ENCODE measurements around the gene SSBP2.

SSBP2 gene

DNA sequence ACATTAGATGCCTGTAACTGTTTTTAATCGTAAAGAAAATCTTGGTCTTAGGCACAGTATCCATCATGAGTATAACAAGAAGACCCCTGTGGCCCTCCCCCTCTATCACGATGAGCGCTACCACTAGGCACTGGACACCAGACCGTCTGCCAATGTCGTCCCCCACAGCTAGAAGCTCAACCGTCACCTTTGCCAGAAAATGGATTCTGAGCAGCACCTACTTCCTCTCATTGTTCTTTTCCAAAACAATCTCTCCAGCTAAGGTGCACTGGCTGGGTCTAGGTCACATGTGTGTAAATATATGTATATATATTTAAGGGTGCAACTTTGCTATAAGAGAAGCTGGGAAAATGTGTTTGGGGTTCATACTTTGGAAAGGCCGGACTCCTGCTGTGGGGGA lies 15.7 kb upstream of the SSBP2 start:
- DNase-seq: no peak

DNA sequence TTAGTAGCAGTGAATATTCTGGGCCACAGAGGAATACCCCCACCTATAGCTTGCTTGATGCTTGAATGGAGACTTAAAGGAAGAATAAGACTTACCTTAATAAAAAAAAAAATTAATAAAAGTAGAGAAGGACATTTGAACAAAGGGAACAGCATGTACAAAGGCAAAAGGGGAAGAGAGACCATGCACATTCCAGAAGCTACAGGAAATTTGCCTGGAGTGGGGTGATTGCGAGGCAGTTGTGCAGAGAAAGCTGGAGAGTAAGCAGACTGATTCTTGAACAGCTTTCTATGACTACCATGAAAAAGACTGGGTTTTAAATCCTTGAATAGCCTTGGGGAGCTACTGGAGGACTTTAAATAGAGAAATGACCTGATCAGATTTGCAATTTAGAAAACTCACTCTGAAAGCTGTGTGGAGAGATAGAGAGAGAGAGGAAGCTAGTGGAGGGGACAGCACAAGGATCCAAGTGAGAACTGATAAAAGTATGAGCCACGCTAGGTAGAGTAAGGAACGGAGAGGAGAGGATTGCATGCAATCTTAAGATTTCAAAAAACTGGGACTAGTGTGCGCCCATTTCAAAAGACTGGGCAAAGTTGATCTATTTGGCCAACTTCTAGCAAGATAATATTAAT lies 12.5 kb upstream of the SSBP2 start:
- no peak for DNase-seq

DNA sequence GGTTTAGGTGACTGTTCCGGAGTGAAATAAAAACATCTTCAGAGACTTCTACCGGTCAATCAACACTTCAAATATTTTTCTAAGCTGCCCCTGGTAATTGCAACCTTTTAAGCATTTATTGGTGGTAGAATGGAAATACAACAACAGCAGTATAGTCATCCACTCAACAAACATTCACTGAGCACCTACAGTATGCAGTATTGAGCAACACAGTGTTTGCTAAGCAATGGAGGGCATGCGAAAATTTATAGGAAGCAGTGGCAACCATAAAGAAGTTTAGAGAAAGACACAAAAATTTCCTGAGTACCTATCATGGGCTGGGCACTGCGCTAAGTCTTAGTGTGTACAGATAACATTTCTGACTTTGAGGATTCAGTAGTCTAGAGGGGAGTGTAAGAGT lies 12.0 kb upstream of the SSBP2 start:
- no peak for DNase-seq

DNA sequence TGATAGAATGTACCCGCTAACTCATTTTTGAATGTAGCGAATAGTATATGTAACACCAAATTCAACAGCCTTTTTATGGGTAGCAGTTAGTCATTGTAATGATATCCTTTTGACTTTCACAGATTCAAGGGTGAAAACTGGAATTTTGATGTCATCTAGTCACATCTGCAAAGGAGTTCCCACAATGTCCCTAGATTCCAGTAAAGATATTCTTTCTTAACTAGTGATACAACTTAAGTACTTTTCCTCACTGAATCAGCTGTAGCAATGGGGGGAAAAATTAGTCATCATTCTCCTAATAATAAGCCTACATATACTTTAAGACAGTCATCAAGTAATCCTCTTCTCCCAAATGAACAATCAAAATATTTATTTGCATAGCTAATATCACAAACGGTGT lies 11.5 kb upstream of the SSBP2 start:
- DNase-seq: no peak

DNA sequence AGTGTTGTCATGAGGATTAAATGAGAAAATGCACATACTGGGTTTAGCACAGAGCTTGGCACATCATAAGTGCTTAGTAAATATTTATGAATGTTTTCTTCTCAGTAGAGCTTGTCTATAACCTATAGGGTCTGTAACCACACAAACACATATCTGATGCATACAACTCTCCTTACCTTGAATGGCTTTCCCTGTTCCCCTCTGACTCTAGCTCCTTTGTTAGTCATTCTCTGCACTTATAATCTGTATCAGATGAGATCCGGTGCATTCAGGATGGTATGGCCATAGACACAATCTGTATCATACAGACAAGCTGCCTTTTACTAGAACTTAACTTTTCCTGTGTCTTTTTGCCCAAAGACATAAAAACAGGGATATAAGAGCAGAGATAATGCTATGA lies 11.1 kb upstream of the SSBP2 start:
- no peak for DNase-seq

DNA sequence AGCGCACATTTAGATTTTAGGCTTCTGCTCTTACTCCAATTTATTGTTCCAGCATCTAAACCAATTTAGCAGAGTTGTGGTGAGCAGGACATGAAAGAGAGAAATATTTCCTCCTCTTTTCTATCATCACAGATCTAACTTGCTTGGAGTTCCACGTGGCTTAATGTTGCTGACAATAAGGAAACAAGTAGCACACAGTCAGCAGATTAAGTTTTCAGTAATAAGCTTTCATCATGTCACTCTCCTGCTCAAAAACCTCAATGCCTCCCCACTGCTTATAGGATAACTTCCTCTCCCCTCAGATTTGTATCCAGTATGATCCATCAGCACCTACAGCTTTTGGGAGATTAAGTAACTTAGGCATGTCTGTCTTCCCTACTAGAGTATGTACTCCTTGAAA lies 10.4 kb upstream of the SSBP2 start:
- no peak for DNase-seq

DNA sequence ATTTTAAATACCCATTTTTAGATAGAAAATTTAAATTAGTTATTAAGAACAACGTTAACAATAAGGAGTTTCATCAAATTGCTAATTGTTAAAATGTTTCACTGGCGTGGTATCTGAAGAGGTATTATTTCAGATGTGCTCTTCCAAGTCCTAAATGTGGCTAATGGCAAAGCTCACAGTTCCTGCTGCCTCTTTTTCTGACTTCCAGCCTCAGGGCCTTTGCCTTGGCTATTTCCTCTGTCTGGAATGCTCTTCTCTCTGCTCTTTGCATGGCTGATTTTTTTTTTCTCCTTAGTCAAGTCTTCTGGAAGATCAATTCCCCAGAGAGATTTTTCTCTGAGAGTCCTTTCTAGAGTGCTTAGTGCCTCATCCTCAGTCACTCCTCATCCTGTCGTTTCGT lies 9.6 kb upstream of the SSBP2 start:
- peak in 1 of 3 experiments; percentile 8 for DNase-seq

DNA sequence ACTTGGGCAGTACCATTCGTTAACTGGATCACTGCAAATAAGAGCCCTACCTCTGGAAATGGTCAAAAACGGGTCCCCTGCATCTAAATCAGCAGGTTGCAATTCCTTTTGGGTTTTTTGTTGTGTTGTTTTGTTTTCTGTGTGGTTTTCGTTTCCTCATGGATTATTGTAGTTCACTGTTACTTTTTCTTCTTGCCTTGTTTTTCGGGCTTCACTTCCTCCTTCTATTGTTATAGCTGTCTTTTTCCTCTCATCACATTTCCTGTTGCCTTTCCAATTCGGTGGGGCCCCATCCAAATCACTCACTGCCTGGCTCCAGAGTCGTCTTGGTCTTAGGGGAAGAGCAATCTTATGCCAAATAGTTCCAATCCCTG lies 8.7 kb upstream of the SSBP2 start:
- no peak for DNase-seq

DNA sequence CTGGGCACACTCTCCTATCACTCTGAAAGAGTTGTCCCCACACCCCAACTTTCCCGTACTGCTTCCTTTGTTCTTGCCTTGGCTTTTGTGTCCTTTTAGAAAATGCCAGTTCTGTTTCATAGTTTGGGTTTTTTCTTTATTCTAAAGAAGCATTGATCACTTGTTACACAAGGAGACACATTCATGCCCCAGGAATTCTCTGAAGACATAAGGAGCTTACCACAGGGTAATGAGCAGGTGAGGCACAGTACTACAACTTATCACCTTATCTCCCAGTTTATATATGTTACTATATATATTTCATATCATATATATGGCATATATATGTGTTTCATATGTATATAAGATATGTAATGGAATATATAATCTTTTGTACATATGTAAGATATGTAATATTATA lies 6.5 kb upstream of the SSBP2 start:
- DNase-seq: no peak

DNA sequence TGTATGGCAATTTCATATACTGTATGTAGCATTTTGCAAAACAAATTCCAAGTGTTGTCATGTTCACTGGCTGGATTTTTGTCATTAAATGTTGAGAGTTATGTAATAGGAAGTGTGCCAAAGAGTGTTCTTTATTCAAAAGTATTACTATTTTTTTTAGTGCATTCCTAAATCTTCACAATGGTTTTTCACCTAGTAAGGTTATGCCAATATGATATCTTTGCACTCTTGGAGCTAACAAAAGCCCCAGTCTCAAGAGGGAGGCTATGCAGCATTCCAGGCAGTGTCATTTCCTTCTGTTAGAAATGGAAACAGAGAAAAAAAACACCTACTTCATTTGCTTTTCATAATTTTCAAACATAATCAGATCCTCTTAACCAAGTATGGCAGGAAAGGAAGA lies 5.1 kb upstream of the SSBP2 start:
- no peak for DNase-seq

DNA sequence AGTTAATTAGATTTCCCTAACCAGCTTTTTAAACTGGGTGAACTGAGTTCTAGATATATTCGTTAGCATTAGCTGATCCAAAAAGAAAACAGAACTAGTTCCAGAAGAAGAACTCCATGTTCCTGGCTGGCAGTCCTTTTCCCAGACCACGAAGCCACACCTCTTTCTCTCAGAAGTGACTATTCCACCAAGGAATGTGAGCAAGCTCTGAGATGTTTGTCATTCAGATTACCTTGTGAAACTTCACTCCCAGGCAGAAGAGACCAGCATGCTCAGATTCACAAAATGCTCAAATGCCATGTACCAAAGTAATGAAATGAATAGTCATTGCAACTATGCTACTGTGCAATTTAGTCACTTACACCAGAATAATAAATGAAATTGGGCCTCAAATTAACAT lies 4.4 kb upstream of the SSBP2 start:
- peak in 1 of 3 experiments; percentile 7 for DNase-seq

DNA sequence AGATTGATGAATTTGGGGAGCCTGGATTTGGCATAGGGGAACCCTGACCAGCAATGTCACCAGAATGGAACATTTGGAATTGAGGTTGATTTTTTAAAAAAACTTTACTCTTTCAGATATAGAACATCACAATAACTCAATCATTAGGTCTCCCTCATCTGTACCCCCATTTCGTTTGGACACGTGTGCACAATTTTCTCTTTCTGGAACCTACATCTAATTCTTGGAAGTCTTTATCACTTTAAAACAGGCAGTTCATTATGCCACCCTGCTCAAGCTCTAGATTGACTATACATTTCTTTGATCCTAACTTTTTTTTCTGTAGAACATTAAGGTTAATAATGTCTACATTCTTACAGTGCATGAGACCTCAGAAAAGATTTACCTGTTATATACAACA lies 3.7 kb upstream of the SSBP2 start:
- no peak for DNase-seq

DNA sequence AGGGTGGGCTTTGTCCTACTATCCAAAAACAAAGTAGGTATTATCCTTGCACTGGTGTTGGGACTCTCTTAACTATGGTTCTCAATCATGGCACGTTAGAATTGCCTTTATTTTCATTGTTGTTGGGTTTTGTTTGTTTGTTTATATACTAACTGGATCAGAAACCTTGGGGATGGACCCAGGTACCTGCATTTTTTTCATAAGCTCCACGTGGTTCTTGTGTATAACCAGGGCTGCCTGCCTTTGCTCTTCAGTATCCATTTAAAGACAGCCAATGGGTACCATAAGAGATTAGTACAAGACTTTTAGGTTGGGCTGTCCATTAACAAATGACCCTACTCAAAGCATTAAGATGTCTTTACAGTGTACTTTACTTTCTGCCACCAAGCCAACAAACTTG lies 2.5 kb upstream of the SSBP2 start:
- DNase-seq: no peak

DNA sequence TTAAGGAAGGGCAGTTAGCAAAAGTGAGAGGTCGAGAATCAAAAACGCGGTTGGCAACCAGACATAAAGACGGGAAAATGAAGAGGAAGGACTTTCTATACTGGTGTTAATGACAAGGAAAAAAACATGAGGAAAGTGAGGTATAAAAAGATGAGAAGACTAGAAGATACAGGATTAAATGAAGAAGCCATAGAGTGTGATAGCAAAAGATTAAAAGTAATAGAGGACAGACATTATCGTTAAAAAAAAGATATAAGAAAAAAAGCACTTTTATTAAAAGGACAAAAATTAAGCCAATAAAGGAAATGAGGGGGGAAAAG lies 1.7 kb upstream of the SSBP2 start:
- DNase-seq: no peak

DNA sequence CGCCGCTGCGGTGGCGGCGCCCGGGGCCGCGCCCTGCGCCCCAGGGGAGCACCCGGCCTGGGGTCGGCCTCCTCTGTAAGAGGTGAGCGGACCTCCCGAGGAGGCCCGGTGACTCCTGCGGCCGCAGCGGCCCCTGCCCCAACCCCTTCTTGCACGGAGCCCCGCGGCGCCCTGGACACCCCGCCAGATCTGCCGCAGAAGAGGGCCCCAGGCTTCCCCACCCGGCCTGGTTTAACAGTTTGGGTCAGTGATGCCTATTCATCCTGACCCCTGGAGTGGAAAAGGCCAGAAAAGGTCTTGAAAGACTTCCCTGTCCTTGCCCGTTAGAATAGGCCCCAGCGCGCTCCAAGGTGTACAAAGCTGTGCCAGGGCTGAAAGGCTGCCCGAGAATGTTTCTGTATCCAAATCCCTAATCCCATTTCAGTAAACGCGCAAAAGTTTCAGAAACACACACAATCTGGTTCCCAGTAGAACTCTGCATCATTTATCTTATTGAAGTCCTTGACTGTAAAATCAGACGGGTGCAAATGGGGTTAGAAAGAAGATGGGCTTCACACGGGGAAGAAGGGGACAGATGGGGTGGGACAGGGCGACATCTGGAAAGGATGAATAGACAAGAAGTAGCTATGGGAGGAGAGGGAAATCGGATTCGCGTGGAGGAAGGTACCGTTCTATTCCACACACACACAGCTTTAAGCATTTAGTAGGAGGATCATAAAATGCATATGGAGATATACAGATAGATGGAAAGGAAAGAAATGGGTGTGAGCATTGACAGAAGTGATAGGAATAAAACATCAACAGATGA lies 1.1 kb upstream of the SSBP2 start:
- peak in 1 of 3 experiments; percentile 22 for DNase-seq

DNA sequence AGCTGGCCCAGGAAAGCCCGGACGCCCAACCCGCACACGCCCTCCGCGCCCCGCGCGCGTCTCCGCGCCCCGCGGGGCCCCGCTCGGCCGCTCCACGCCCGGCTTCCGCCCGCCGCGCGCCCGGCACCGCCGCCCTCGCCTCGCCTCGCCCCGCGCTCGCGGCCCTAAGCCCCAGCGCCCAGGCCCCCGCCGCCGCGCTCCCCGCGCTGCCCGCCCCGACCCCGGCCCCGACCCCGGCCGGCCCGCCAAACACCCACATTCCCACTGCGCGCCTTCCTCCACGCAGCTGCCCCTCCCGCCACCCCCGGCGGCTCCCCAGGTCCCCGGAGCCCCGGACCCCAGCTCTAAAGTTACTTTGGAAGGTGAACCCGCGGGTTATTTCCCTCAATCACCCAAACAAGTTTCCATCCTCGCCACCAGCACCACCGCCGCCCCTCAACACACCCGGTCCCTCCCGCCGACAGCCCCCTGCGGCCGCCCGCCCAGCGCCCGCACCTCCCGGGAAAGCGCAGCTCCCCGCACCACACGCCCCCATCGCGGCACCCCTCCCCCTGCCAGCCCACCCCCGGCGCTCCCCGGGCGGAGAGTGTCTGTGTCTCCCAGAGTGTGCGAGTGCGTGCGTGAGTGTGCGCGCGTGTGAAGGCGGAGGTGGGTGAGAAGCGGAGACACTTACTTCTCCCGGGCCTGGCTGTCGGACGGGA lies 439 bp downstream of the SSBP2 start:
- DNase-seq: peak; percentile 7 to 48 (median 26)

DNA sequence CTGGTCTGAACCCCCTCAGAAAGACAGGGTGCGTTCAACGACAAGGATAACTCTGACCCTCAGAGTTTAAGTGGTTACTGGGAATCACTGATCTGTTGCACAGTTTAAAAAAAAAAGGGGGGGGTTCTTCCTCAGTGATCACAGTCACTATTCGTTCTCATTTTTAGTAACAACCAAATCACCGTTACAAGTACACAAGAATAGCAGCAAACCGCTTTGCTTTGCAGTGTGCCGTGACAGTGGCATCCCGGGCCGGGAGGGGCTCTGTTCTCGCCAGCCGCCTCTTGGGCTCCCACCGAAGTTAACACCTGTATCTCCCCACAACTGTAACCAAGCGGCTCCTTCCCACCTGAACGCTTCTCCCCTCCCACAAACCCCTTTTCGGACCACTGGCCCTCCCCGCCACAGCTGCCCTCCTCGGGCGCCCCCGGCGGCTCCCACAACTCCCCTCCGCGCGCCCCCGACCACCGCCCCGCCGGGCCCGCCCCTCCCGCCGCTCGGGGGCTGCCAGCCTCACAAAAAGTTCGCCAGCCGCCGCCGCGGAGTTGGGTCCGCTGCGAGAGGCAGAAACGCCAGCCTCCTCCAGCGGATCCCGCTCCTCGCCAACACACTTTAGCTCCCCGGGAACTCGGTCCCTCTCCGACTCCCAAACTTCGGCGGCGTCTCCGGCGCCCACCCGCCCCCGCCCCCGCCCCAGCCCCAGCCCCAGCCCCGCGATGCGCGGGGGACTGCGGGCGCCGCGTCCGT lies 1.2 kb downstream of the SSBP2 start:
- DNase-seq: peak; percentile 51 to 64 (median 59)

DNA sequence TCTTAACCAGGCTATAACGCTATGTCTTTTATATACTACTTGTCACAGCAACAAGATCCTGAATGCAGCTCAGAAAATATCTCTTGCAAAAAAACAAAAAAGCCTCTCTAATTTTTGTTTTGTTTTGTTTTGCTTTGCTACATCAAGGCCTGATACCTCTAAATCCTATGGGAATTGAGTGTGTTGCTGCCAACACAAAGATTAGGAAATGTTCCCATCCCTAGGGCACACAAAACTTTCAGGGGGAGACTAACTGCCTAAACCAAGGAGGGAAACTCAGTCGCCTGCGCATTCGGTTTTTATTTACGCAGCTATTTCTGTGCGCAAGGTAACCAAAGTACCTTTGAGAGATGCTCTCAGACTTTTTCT lies 1.7 kb downstream of the SSBP2 start:
- DNase-seq: peak; percentile 13 to 64 (median 49)

DNA sequence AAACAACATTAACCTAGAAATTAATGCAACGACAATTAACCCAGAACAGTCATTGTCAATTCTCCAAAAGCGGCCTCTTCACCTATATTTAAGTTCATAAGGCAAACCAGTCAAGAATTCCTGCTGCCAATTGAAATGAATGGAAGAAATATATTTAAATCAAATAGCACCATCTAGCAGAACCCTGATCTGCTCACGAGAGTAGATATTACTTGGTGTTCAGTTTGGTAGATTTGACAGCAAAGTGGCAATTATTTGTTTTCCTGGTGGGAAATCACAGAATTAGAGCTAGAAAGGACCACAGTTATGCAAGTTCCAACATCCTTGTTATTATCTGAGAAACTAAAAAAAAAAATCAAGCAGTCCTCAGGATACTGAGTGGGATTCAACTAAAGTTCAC lies 2.3 kb downstream of the SSBP2 start:
- DNase-seq: peak in 1 of 3 experiments; percentile 11

DNA sequence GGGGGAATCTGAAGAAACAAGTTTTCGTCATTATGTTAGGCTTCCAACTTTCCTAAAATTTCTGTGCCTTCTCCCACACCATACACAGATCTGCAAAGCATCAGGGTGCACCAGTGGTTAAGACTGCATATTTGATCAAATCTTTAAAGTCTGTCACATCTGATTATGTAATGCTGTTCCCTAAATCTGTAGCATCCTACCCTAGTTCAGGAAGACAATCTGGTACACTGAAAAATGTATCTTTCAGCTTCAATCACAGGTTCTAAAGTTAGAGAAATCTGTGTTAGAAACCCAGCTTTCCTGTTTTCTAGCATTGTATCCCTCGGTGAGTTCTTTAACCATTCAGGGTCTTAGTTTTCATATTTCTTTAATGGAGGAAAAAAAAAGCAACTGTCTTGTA lies 3.9 kb downstream of the SSBP2 start:
- no peak for DNase-seq

DNA sequence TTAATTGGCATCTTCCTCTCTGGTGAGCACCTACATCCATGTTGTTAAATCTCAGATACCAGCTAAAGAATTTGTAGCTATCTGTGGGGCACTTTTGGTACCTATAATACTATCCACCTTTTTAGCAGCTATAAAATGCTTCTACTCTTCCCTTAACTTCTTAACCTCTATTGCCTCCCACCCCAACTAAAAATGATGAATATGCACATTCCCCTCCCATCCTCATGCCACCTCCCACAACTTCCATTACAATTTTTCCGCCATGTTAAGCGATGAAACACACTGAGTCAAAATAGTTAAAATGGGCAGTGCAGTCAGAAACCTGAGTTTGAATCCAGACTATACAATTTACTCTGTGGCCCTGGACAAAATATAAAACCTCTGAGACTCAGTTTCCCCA lies 10.1 kb downstream of the SSBP2 start:
- no peak for DNase-seq

DNA sequence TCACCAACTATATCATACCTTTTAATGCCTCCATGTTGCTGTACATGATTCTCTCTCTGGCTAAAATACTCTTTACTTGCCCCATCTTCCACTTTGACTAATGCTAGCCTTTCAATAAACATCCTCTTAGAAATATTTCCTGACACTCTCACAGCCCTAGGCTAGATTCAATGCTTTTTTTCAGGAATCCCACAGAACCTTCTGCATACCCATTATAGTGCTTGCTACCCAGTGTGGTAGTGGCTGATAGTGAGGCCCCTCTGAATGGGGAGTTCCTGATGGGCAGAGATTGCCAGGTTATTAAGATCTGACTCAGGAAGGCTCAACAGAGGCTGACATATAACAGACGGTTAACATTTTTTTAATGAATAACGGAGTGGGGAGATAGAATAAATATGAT lies 11.6 kb downstream of the SSBP2 start:
- DNase-seq: no peak

DNA sequence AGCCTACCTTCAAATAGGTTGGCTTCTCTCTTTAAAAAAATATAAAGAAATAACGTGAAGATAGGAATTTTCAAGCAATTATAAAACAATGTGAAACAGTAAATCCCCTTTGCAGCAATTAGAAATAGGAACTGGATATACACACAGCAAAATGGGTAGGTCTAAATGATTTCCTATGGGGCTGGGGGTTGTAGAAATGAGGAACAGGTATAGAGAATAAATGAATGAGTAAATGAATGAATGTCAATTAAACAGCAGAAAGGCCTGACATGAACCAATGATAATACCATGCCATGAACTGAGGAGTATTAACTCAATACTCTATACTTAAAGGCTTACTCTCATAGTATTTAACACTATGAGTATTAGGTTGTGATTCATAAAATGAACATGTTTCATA lies 21.6 kb downstream of the SSBP2 start:
- DNase-seq: no peak

DNA sequence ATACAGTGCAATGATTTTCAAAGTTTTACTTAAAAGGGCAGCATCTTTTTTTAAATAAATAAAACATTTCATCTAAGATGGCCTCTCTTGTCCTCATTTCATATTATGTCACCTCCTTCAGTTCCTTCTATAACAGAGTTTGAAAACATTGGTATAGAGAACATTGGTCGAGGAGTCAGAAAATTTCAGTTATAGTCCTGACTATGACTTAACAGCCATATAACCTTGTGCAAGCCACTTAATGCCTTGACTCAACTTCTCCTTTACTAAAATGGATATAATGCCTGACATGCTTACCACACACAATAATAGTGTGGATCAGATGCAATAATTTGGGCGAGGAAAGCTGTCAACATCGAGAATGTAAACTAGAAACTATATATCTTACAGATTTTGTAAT lies 22.6 kb downstream of the SSBP2 start:
- DNase-seq: no peak
